Activated CD4-positive, alpha-beta T cell treated with anti-CD3 and anti-CD28 coated beads for 24 hours (primary cell): ENCODE data around the gene TNFRSF1B.

Source experiments
- DNase-seq, 2 donors: peaks; one replicate each; pipeline ENCODE4 v3.0.0-alpha.2; 2020; ENCODE audit warnings: low read depth in 2 of 2

The TNFRSF1B gene

GRCh38 chr1:12158357-12159092 is 8.3 kb upstream of the TNFRSF1B start:
- no peak for DNase-seq

- no peak for DNase-seq
Observed at GRCh38 chr1:12159816-12160215, 7.0 kb upstream of the TNFRSF1B start.

- no peak for DNase-seq
Observed at GRCh38 chr1:12161324-12161661, 5.5 kb upstream of the TNFRSF1B start.

GRCh38 chr1:12161662-12162458 is 4.9 kb upstream of the TNFRSF1B start:
- DNase-seq: peak; percentile 58 to 59

GRCh38 chr1:12162459-12163137 is 4.2 kb upstream of the TNFRSF1B start:
- DNase-seq: no peak

GRCh38 chr1:12163210-12163609 is 3.6 kb upstream of the TNFRSF1B start:
- DNase-seq: no peak

- DNase-seq: no peak
Observed at GRCh38 chr1:12164210-12164609, 2.6 kb upstream of the TNFRSF1B start.

- DNase-seq: no peak
Observed at GRCh38 chr1:12165342-12165741, 1.4 kb upstream of the TNFRSF1B start.

GRCh38 chr1:12167493-12168429 is 970 bp downstream of the TNFRSF1B start:
- no peak for DNase-seq

GRCh38 chr1:12168451-12169160 is 1.8 kb downstream of the TNFRSF1B start:
- DNase-seq: no peak

GRCh38 chr1:12169442-12170135 is 2.8 kb downstream of the TNFRSF1B start:
- no peak for DNase-seq

- no peak for DNase-seq
Observed at GRCh38 chr1:12170263-12170671, 3.5 kb downstream of the TNFRSF1B start.

- no peak for DNase-seq
Observed at GRCh38 chr1:12171206-12172041, 4.6 kb downstream of the TNFRSF1B start.

GRCh38 chr1:12172042-12172851 is 5.5 kb downstream of the TNFRSF1B start:
- DNase-seq: no peak

GRCh38 chr1:12173041-12173509 is 6.3 kb downstream of the TNFRSF1B start:
- DNase-seq: no peak

- peak; percentile 56 to 82 for DNase-seq
Observed at GRCh38 chr1:12173631-12174121, 6.9 kb downstream of the TNFRSF1B start.

GRCh38 chr1:12174924-12175810 is 8.4 kb downstream of the TNFRSF1B start:
- no peak for DNase-seq
